Measurements from ENCODE around the gene HRH3.

The HRH3 gene

GRCh38 chr20:62174021-62174804 is 45.9 kb downstream of the HRH3 start:
- no peak for DNase-seq

GRCh38 chr20:62172666-62173065 is 47.4 kb downstream of the HRH3 start:
- DNase-seq: no peak

GRCh38 chr20:62171245-62171644 is 48.8 kb downstream of the HRH3 start:
- DNase-seq: no peak

- no peak for DNase-seq
These were observed 49.5 kb downstream of the HRH3 start for GRCh38 chr20:62170536-62170935.

- no peak for DNase-seq
These were observed 51.1 kb downstream of the HRH3 start for GRCh38 chr20:62168890-62169435.

- DNase-seq: no peak
These were observed 52.0 kb downstream of the HRH3 start for GRCh38 chr20:62168061-62168460.

- no peak for DNase-seq
These were observed 52.6 kb downstream of the HRH3 start for GRCh38 chr20:62167474-62167873.

GRCh38 chr20:62165762-62166399 is 54.2 kb downstream of the HRH3 start:
- no peak for DNase-seq

Measured in NCI-H69 (cell line).